DMS153 (cell line): Measurements from ENCODE around the gene RALGAPA1.
"Not testable (repeated sequence)": the region's sequence is repeated elsewhere in the genome, so short reads cannot be mapped to it uniquely, and the experiment has no call there.

ENCODE experiments used
- DNase-seq: peaks from one replicate; lab custom pipeline; 2025; lab: John Stamatoyannopoulos, UW

The RALGAPA1 gene

GRCh38 chr14:35699791-35700444 lies 109.2 kb downstream of the RALGAPA1 start:
- DNase-seq = no peak

- no peak for DNase-seq
Observed at GRCh38 chr14:35696575-35696974, 112.5 kb downstream of the RALGAPA1 start.

- no peak for DNase-seq
Observed at GRCh38 chr14:35696119-35696518, 113.0 kb downstream of the RALGAPA1 start.

GRCh38 chr14:35695647-35696046 lies 113.4 kb downstream of the RALGAPA1 start:
- DNase-seq = no peak

- no peak for DNase-seq
Observed at GRCh38 chr14:35695072-35695471, 114.0 kb downstream of the RALGAPA1 start.

GRCh38 chr14:35689000-35689460 lies 120.1 kb downstream of the RALGAPA1 start:
- DNase-seq = no peak

- no peak for DNase-seq
Observed at GRCh38 chr14:35688126-35688826, 120.8 kb downstream of the RALGAPA1 start.

GRCh38 chr14:35687335-35687939 lies 121.7 kb downstream of the RALGAPA1 start:
- peak; percentile 14 for DNase-seq

GRCh38 chr14:35683688-35684087 lies 125.4 kb downstream of the RALGAPA1 start:
- DNase-seq = not testable (repeated sequence)

- no peak for DNase-seq
Observed at GRCh38 chr14:35682802-35683201, 126.3 kb downstream of the RALGAPA1 start.

GRCh38 chr14:35678403-35679028 lies 130.6 kb downstream of the RALGAPA1 start:
- DNase-seq = no peak

- peak; percentile 58 for DNase-seq
Observed at GRCh38 chr14:35669782-35670181, 139.3 kb downstream of the RALGAPA1 start.

GRCh38 chr14:35666429-35667043 lies 142.6 kb downstream of the RALGAPA1 start:
- no peak for DNase-seq

- DNase-seq = no peak
Observed at GRCh38 chr14:35661875-35662274, 147.2 kb downstream of the RALGAPA1 start.

- no peak for DNase-seq
Observed at GRCh38 chr14:35653045-35653444, 156.1 kb downstream of the RALGAPA1 start.

GRCh38 chr14:35643513-35643912 lies 165.6 kb downstream of the RALGAPA1 start:
- no peak for DNase-seq

- DNase-seq = no peak
Observed at GRCh38 chr14:35637851-35638250, 171.2 kb downstream of the RALGAPA1 start.

- DNase-seq = no peak
Observed at GRCh38 chr14:35637269-35637668, 171.8 kb downstream of the RALGAPA1 start.

- DNase-seq = no peak
Observed at GRCh38 chr14:35632676-35633075, 176.4 kb downstream of the RALGAPA1 start.

- DNase-seq = no peak
Observed at GRCh38 chr14:35632271-35632670, 176.8 kb downstream of the RALGAPA1 start.

GRCh38 chr14:35631071-35631805 lies 177.9 kb downstream of the RALGAPA1 start:
- DNase-seq = no peak

- no peak for DNase-seq
Observed at GRCh38 chr14:35628989-35629388, 180.1 kb downstream of the RALGAPA1 start.
